Adrenal gland (tissue), 5 donors: Measurements from ENCODE around the gene EMID1.

Source experiments
- CTCF ChIP-seq, 6 experiments: fragments of 450-650 bp in 4 of 6; fragments of 200-600 bp in 2 of 6; sonication (generic) in 1 of 6; IDR thresholded peaks; 1 replicate in 5 of 6; 2 replicates in 1 of 6; pipeline versions ENCODE4 v1.5.1 to v1.8.0; 2016 to 2021; ENCODE audit warnings: antibody characterized with exemption in 6 of 6, mild to moderate bottlenecking in 2 of 6, moderate library complexity in 1 of 6
- POLR2A ChIP-seq, 2 donors: fragments of 450-650 bp; IDR thresholded peaks; one replicate each; pipeline ENCODE4 v1.6.1; 2017; ENCODE audit warnings: antibody characterized with exemption in 2 of 2, mild to moderate bottlenecking in 2 of 2, moderate library complexity in 1 of 2
- donor health status: DM: no; HTN: no; CAD: no.

GRCh38 chr22:29307596-29308147, 102.0 kb downstream of the EMID1 start:
- peak in 1 of 6 experiments; percentile 1 for TF ChIP-seq CTCF (IDR thresholded peaks at IDR 0.05)
- no peak for TF ChIP-seq POLR2A (IDR thresholded peaks at IDR 0.05)
